HG02642 (cell line): ENCODE results near the gene NOL4L.
A peak's percentile ranks its signal among the peaks of the same experiment; 100 is the strongest.

ENCODE experiments used
- ATAC-seq: cut with Tn5 transposase; IDR thresholded peaks from one replicate; pipeline ENCODE4 v1.9.1; 2021; ENCODE audit warnings: mild to moderate bottlenecking; ENCODE audit not compliant: unreplicated experiment, poor library complexity

NOL4L gene

GRCh38 chr20:32527447-32528055 is 57.6 kb downstream of the NOL4L start:
- ATAC-seq: no peak

- no peak for ATAC-seq
Measured at GRCh38 chr20:32527052-32527446, 58.1 kb downstream of the NOL4L start.

DNA sequence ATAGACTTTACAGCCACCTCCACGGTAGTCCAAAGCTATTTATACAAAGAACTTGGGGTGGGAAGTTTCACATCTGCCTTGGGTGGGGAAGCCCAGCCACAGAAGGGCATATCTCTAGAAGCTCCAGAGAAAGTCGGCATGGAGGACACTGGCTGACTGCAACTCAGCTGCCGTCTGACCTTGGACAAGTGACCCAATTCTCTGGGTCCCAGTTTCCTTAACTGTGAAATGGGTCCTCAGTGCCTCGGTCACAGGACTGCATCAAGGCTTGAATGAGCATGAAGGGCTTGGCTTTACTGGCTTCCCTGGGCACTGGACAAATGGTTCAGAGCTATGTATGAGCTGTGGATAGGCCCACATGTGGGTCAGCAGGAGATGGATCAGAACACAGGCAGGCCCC is 58.6 kb downstream of the NOL4L start:
- ATAC-seq: no peak

DNA sequence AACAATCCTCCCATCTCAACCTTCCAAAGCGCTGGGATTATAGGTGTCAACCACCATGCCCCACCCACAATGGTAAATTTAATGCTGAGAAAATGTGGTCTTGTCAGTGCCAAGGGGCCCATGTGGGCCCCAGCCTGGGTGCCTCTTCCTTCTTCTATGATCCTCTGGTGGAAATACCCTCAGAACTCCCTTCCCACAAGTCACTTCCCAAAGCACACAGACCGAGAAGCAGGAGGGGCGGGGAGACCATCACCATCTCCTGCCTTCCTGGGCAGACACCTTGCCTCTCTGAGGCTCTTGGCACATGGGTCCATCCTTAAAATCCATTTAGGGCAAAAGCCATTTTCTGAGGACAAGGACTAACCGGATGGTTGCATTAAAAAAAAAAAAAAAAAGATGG is 59.0 kb downstream of the NOL4L start:
- no peak for ATAC-seq

GRCh38 chr20:32524829-32525501 is 60.2 kb downstream of the NOL4L start:
- ATAC-seq: no peak

DNA sequence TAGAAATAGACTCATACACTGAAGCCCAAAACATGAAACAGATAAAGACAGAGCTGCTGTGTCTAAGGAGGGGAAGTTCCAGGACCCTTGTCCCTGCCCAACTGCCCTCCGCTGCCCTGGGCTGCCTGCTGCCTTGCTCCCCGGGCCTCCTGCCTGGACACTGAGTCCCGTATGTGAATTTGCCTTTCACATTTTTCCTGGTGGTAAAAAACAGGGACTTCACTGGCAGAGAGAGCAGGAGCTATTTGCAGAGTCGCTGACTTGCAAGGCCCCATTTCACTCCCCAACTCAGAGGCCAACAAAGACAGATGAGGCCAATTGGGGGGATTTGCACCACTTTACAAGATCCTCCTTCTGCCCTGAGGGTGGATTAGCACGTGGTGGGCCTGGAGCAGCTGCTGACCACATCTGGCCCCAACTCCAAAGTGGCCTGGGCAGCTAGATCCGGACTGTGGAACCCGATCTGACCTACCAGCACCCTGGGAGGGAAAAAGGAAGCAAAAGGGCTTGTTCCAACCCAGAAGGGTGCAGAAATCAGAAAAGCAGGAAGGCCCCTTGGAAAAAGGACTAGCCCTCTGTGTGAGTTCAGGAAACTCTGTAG is 61.4 kb downstream of the NOL4L start:
- ATAC-seq: no peak

DNA sequence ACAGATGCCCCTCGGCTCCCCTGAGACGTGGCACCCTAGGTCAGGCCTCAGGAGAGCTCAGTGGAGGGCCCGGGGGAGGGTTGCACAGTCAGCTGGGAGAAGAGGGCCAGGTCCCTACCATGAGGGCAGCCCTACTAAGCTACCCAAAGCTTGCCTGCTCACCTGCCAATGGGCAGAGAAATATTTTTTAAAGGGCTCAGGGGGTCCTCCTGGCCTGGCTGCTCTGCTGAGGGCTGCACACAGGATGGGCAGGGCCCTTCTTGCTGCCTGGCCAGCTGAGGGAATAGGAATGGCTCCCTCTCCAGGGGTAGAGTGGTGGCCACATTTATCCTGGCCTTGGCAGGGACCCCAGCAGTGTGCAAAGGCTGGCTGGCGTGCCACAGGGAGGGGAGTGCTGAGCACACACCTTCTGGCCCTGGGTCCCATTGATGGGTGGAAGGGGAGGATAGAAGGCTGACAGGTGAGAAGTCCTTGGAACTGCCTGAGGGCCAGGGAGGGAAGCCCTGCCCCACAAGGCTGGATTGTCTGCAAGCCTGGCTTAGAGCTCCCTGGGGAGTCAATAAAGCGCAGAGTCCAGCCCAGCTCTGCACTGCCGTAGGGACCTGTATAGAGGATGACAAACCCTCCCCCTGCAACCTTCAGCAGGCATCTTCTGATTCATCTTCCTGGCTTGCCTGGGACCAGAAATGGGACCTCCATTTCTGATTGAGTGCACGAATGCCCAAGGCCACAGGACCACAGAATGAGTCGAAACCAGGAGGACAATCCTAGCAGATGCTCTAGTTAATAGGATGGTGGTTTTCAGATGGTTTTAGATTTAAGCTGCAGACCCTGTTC is 62.1 kb downstream of the NOL4L start:
- no peak for ATAC-seq

DNA sequence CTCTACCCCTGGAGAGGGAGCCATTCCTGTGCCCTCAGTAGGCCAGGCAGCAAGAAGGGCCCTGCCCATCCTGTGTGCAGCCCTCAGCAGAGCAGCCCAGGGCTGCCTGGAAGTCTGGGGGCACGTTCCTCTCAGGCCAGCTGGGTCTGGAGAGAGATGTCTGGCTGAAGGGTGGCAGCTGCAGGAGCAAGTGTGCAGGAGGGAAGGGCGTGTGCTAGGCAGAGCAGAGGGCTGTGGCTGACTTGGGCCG is 62.7 kb downstream of the NOL4L start:
- ATAC-seq: no peak

DNA sequence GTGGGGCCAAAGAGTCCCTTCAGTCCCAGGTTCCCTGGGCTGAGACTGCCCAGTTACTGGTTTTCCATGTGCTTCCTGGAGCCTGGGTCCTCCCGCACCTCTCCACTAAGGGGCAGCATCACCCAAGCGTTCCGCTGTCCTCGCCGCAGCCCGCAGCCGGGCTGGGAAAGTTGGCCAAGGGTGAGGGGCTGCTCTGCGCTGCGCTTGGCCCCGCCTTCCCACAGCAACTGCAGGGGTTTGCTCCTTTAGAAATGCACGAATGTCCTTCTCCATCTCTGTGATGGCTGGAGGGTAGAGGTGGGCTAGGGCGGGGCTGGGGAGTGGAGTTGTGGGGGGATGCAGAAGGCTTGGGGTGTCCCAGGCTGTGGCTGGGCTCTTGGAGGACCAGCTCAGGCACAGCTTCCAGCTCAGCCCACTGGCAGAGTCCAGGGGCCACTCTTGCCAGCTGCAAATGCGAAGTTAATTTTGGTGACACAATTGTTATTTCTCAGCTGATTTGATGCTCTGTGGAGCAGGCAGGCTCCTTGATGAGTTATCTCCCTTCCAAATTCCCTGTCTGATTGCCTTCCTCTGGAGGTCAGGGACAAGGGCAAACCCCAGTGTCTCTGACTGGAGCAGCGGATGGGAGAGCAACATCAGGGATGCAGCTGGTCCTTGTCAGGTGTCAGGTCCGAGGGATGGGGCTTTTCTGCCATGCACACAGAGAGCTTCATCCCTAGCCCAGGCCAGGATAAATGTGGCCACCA is 63.2 kb downstream of the NOL4L start:
- ATAC-seq: peak; percentile 52

DNA sequence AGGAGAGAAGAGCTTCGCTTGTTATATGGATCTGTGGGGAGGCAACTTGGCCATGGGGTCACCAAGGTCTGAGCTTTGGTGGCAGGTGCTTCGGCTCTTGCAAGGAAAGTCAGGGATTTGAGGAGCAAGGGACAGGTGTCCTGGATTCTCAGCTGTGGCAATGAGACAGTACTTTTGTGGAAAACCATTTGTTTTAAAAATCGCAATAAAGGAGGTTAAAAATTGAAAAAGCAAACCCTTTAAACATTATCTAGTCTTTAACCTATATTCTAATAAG is 64.3 kb downstream of the NOL4L start:
- no peak for ATAC-seq

DNA sequence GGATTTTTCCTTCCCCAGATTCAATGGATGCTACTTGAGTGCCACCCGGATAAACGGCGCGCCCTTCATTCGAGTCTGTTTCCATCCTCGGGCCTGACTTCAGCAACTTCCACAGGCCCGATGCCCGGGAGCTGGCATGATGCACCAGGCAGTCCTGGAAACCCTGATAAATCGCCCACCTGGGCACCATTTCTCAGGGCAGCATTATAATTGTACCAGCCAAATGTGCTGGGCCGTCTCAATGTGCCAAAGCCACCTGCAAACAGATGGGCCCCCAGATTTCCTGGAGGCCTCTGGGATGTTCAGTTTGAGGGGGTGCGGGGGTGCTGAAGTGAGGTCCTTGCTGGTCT is 65.8 kb downstream of the NOL4L start:
- no peak for ATAC-seq

GRCh38 chr20:32518593-32519380 is 66.3 kb downstream of the NOL4L start:
- ATAC-seq: no peak

DNA sequence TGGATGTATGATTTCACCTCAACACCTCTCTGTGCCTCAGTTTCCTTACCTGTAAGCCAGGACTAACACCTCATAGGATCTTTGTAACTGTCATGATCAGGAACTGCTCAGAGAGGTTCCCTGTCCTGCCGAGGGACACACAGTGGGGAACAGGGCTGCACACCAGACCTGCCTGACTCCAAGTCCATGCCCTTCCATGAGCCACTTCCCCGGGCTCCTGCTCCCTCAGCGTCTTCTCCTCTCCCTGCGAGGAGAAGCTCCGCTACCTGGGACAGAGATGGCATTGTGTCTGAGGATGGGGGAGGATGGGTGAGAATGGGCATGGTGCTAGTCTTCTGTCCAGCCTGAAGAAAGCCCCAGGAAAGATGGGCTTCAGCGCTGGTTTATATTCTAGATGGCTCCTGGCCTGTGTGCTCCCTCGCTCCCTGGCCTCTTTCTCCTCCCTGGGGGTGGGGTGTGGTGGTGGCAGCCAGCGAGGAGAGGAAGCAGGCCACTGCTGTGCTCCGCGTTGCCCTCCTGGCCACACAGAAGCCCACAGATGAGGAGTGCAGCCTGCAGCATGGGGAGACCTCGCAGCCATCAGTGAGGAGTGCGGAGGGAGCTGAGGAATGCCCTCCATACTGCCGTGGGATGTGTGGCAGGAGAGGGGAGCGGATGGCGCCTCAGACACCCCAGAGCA is 67.1 kb downstream of the NOL4L start:
- ATAC-seq: no peak

DNA sequence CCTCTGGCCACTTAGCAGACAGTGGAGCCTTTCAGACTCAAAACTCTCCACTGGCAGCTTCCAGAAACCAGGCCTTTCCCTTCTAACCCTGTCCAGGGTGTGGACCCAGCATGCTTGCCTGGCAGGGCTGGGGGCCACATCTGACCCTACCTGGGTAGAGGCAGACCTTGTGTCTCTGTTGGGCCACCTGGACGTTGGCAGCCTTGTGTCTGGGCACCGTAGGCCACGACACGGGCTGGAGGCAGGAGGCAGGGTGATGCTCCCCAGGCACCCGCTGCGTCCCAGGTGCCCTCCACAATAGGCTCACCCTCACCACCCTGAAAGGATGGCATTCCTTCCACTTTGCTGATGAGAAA is 67.6 kb downstream of the NOL4L start:
- ATAC-seq: no peak

DNA sequence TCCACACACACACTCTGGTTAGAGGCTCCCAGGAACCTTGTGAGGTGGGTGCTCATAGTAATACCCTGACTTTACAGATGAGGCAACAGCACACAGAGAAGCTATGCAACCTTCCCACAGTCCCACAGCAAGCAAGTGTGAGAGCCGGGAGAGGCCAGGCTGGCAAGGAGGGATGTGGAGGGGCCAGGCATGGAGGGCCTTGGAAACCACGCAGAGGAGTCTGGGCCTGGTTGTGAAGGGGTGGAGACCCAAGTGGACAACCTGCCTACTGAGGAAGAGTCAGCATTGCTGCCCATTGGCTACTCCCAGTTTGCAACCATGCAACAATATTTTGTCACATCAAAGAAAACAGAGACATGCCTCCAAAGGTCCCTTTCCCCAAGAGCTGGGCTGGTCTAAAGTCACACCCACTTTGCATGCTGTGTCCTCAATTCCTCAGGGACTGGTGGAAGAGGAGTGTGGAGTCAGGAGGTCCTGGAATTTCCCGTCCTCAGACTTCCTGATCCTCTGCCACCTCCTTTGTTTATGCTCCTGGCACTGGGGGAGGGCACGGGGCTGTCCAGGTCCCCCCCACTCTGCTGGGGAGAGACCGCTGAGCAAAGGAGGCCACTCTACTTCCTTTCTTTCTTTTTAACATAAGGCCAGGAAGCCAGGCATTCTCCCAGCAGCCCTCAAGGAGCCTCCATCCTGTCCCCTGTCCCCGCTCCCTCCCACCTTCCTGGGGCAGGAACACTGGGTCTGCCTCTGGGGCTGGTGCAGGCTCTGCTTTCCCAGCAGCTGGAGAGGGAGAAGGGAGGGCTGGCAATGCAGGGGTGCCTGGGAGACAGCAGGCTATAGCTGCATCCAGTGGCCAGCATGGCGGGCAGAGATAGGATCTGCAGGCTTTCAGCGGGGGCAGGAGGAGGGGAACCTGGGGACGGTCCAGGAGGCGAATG is 68.3 kb downstream of the NOL4L start:
- ATAC-seq: no peak

DNA sequence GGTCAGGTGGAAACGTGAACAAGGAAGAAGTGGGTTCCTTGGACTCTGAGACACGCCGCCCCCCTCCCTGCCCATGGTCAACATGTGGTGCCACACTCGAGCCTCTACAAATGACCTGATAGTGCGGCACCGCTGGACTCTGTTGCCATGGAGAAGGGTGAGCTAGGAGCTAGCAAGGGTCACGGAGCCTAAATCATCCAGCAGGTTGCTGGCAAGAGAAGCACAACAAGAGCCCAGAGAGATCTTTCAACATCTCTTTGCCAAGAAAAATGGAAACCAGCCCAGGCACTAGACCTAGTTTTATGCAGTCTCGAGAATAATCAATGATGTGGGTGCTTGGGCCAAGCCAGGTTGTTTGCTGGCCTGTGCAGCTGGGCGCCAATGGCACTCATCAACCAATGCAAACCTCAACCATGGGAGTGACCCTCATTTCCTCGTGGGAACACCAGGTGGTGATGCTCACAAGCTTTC is 69.5 kb downstream of the NOL4L start:
- ATAC-seq: no peak

DNA sequence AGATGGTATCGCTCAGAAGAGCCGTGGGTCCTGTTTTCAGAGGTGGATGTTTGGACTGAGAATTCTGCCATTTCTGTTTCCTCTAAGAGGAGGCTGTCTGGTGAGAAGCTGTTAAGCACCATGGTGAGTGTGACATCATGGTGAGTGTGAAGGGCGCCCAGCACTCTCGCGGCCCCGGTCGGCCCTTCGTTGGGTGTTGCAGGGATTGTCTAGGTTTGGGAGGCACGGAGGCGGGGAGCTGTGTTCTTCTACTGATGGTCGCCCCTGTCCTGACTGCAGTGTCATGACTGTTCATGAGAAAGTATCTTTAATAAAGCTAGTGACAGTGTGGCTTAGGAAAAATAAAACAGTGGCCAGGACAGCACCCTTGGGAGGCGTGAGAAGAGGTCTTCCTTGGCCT is 70.4 kb downstream of the NOL4L start:
- no peak for ATAC-seq

DNA sequence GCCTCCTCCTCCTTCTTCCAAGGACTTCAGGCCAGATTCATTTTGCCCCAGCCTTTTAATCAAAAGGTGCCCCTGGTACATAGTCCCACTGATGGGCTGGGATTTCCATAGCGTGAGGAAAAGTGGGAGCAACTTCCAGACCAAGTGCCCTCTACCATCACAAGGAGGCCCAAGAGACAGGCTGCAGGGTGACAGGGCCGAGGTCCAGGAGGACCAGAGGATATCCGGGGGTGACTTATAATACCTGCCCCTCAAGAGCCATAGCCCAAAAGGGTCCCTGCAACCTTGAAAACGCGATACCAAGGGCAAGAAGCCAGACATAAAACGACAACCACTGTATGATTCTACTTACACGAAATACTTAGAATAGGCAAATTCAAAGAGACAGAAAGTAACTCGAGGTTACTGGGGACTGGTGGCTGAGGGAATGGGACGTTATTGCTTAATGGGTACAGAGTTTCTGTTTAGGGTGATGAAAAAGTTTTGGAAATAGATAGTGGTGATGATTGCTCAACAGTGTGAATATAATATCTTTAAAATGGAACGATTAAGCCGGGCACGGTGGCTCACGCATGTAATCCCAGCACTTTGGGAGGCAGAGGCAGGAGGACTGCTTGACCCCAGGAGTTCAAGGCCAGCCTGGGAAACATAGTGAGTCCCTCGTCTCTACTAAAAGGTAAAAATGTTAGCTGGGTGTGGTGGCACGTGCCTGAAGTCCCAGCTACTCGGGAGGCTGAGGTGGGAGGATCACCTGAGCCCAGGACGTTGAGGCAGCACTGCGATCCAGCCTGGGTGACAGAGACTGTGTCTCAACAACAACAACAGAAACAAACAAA is 71.9 kb downstream of the NOL4L start:
- ATAC-seq: no peak
